VCaP (cell line): Measurements from ENCODE around the gene NEK4.

ENCODE experiments used
- H3K27ac ChIP-seq: fragments of 450-650 bp; 2 replicates; pipeline ENCODE4 v1.5.1; 2017
- TF ChIP-seq, protein P1 (sequence below): fragments of 450-650 bp; conservative IDR thresholded peaks from 2 replicates; pipeline ENCODE4 v1.5.1; 2017; ENCODE audit warnings: mild to moderate bottlenecking, moderate library complexity

Gene NEK4

DNA sequence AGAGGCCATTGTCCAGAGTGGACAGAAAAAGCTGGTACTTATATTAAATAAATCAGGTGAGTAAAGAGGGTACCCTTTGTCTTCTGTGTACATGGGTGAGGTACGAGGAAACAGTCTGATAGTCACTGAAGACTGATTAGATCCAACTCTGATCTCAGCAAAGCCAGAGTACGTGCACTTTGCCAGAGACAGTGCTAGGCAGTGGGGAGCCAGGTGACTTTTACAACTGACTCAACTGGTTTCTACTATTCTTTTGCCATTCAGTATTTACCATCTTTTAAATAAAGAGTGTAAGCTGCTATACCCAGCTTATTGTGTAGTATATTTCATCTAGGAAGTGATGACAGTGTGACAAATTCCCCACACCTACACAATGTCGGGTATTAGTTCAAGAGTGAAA, 81.6 kb downstream of the NEK4 start:
- peak overlapping the region; percentile 97 for H3K27ac ChIP-seq
- TF ChIP-seq, protein P1, sequence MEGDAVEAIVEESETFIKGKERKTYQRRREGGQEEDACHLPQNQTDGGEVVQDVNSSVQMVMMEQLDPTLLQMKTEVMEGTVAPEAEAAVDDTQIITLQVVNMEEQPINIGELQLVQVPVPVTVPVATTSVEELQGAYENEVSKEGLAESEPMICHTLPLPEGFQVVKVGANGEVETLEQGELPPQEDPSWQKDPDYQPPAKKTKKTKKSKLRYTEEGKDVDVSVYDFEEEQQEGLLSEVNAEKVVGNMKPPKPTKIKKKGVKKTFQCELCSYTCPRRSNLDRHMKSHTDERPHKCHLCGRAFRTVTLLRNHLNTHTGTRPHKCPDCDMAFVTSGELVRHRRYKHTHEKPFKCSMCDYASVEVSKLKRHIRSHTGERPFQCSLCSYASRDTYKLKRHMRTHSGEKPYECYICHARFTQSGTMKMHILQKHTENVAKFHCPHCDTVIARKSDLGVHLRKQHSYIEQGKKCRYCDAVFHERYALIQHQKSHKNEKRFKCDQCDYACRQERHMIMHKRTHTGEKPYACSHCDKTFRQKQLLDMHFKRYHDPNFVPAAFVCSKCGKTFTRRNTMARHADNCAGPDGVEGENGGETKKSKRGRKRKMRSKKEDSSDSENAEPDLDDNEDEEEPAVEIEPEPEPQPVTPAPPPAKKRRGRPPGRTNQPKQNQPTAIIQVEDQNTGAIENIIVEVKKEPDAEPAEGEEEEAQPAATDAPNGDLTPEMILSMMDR: no peak

DNA sequence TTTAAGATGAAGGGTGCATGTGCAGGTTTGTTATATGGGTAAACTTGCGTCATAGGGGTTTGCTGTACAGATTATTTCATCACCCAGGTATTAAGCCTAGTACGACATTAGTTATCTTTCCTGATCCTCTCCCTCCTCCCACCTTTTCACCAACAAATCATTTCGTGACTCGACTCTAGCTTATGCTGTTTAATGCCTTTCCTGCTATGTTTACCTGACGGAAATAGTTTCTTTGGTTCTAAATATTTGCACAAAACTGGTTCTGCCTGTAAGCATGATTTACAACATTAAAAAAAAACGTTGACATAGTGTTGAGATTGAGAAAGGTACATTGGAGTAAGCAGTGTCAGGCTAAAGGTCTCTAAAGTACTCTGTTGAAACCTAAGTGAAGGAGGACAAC, 82.5 kb downstream of the NEK4 start:
- TF ChIP-seq, protein P1: no peak
- peak overlapping the region; percentile 97 for H3K27ac ChIP-seq

DNA sequence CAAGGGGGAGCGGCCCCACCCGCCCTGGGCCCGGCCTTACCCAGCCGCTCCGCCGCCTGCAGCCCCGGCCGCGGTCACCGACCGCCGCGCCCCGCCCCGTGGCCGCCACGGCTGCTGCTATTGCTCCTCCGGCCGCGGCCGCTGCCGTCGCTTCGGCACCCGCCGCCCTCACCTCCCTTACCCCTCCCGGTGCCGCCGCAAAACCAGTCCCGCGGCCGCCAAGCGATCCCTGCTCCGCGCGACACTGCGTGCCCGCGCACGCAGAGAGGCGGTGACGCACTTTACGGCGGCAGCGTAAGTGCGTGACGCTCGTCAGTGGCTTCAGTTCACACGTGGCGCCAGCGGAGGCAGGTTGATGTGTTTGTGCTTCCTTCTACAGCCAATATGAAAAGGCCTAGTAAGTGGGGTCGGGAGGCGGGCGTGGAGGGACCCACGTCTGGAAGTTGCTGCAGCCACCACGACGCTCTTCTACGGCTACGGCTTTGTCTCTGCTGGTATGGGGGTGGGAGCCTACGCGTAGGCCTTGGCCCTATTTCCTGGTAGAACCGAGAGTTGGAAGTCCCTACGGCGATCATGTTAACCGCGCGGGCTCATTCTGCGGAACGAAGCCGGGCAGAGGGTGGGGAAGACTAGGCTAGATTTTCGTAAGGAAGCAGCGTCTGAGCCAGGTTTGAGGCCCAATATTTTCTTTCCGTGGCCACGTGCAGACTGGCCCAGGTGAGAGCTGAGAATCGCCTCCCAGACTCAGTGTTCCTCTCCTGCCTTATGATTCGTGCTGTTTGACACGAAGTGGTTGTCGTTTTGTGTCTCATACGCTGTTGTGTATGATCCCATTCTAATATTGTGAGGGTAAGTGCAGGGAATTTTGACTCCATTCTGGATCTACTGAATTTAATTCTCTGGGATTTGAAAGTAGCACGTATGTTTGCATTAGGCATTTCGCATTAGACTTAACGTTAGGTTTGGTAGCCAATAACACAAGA, 84.7 kb downstream of the NEK4 start, which contains the start of the genes GNL3 and PBRM1:
Gene GNL3, plus strand, starts transcription at position 324 of the 983 bp plus-strand sequence. Its CDS starts 61 bp downstream, at position 385.
Gene PBRM1, minus strand, starts transcription at position 205 of the 983 bp plus-strand sequence.
- peak within 1 kb of the TSS; percentile 97 for H3K27ac ChIP-seq
- TF ChIP-seq, protein P1: no peak

DNA sequence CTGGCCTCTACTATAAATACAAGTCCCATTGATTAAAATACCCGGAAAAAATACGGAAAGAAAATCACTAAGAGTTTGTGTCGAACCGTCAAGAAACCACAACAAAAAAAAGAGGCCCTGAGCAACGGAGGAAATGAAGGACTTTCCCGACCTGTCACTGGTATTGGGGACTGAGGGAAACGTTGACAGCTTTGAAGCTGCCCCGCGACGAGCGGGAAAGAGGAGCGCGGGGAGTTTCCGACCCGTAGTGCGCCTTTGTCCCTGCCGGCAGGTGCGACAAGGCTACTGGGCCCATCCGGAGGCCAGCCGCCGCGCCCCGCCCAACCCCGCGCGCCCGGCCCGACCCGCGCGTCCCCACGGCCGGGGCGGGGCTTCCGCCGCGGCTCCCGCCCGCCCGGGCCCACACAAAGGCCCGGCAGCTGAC, 85.4 kb downstream of the NEK4 start:
- TF ChIP-seq, protein P1: no peak
- H3K27ac ChIP-seq: peak overlapping the region; percentile 97

DNA sequence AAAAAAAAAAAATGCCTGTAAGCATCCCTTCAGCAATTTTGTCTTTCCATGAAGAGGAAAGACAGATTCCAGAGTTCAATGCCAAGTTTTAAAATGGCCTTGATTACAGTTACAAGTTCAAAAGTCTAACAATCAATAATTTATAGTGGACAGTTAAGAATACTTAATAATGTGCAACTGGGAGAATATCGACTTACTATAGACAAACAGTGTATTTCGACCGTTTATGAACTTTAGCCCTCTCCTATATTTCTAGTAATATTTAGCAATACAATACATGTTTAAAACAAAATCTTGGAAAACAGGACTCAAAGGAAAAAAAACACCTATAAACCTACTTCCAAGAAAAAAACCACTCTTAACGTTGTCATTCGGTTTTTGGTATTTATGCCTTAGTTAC, 86.6 kb downstream of the NEK4 start:
- TF ChIP-seq, protein P1: no peak
- H3K27ac ChIP-seq: peak overlapping the region; percentile 97

DNA sequence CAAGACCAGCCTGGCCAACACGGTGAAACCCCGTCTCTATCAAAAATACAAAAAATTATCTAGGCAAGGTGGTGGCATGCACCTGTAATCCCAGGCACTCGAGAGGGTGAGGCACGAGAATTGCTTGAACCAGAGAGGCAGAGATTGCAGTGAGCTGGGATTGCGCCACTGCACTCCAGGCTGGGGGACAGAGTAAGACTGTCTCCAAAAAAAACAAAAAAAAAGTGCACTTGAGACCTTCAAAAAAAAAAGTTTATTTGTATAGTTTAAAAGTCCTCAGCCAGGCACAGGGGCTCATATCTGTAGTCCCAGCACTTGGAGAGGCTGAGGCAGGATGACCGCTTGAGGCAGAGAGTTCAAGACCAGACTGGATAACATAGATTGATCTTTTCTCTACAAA, 87.1 kb downstream of the NEK4 start:
- H3K27ac ChIP-seq: peak overlapping the region; percentile 97
- TF ChIP-seq, protein P1: no peak

DNA sequence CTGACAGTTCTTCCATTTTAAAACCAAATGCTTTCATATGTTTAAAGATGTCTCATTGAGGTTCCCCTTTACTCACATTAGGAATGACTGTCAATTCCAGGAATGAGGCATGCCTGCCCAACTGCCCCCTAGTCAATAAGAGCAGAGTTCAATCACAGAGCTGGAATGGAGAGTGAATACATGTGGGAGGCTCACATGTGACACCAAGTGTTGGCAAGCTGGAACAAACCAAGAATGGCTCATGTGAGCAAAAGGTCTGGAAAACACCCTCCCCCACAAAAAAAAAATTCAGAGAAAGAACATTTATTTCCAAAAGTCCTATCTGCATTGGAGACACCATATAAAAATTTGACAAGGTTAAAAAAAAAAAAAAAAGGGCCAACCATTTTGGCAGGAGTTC, 88.7 kb downstream of the NEK4 start:
- TF ChIP-seq, protein P1: peak; percentile 32

More for the DNA sequence above, 88.7 kb downstream of the NEK4 start:
- peak overlapping the region; percentile 97; the same call in 1 of the 2 replicates for H3K27ac ChIP-seq
